GM12872 (cell line): ENCODE data around the gene CD58.
A peak's percentile ranks its signal among the peaks of the same experiment; 100 is the strongest.

Experiments
- TF ChIP-seq, protein P1 (sequence below): IDR thresholded peaks from 3 replicates; pipeline ENCODE4 v1.5.1; 2011; ENCODE audit warnings: low read depth, mild to moderate bottlenecking, low read length, moderate library complexity; ENCODE audit not compliant: insufficient read depth

The CD58 gene

DNA sequence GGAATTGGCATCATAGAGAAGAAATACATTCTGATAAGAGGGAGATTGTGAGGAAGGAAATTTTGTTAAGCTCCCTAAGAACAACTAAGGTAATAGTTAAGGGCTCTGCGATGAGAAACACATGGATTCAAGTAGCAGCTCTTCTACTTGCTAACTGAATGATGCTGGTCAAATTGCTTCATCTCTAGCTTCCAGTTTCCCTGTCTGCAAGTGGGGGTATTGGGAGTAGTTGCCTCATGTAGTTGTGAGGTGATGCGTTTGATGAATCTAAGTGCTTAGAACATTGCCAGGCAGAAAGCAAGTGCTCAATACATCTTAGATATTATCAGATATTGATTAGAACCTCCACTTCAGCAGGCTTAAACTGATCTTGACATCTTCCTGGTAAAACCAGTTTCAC, 84.8 kb downstream of the CD58 start:
- TF ChIP-seq, protein P1, sequence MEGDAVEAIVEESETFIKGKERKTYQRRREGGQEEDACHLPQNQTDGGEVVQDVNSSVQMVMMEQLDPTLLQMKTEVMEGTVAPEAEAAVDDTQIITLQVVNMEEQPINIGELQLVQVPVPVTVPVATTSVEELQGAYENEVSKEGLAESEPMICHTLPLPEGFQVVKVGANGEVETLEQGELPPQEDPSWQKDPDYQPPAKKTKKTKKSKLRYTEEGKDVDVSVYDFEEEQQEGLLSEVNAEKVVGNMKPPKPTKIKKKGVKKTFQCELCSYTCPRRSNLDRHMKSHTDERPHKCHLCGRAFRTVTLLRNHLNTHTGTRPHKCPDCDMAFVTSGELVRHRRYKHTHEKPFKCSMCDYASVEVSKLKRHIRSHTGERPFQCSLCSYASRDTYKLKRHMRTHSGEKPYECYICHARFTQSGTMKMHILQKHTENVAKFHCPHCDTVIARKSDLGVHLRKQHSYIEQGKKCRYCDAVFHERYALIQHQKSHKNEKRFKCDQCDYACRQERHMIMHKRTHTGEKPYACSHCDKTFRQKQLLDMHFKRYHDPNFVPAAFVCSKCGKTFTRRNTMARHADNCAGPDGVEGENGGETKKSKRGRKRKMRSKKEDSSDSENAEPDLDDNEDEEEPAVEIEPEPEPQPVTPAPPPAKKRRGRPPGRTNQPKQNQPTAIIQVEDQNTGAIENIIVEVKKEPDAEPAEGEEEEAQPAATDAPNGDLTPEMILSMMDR: no peak

DNA sequence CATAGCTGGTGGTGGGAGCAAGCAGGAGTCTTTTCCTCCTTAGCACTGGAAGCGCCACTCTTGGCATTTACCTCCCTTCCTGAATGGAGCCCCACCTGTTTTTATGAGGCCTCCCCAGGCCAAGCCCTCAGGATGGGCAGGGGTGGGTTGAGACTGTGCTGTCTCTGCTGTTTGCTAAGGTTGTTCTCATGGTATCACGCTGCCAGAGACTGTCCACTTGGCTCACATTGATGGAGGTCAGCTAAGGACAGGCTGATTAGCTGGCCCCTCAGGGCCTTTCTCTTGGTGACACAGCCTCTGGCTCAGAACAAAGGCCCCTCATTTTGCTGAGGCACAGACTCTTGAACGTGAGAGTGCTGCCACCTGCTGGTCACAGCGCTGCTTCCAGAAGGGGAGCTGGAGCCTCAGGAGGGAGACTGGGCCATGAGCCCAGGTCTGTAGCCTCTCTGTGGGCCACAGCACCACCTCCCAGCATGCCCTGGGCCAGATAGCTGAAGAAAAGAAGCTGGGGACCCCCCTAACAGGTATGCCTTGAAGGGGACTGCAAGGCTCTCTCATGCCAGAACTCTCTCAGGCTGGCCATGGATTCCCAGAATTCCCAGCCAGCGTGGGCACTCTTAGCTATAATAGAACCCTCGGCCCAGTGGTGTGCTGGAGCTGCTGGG, 85.6 kb downstream of the CD58 start:
- TF ChIP-seq, protein P1: peak; percentile 90

DNA sequence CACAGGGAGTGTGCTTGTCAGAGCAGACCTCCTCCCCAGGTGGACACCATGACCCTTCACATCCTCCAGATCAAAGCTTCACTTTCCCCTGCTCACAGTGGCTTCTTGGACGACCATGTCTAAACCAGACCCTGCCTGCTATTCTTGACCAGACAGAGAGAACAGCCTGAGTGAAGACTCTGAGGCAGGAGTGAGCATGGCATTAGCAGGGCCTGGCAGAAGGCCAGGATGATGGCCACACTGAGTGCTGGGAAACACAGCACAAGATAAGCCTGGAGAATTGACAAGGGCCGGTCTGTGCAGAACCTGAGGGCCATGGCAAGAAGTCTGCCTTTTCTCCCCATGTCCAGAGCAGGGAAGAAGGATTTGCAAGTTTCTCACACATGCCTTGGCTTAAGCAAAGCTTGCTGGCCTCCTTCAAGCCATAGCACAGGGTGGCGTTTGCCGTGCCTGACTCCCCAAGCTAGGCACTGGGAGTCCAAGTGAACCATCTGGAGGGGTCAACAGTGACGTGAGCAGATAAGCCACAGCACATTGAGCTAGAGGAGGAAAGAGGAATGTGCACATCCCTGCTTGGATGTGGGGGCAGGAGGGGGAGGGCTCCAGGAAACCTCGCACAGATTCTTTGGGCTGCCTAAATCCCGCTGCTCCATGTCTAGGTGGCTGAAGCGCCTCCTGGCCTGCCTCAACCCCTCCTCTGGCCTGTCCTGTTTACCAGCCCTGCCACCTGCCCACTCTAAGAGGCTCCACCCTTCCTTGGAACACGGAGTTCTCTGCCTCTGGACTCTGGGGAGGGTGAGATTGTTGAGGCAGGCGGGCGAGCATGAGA, 87.1 kb downstream of the CD58 start:
- TF ChIP-seq, protein P1: no peak

DNA sequence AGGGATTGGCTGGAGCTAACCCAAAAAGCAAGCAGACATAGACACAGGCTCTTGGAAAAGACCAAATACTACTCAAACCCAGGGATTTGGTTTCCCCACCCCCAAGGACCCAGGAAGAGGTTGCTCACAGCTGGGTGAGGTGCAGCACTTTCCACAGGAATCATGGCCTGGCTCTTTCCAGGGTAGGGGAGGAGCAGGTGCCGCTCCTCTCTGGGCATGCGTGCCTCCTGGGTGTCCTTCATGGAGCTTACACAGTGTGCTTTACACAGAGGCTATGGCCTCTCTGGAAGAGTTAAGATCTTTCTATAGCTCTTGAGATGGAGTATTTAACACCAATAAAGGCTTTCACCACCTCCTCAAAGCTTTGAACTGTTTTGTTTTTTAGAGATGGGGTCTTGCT, 88.3 kb downstream of the CD58 start:
- TF ChIP-seq, protein P1: no peak

DNA sequence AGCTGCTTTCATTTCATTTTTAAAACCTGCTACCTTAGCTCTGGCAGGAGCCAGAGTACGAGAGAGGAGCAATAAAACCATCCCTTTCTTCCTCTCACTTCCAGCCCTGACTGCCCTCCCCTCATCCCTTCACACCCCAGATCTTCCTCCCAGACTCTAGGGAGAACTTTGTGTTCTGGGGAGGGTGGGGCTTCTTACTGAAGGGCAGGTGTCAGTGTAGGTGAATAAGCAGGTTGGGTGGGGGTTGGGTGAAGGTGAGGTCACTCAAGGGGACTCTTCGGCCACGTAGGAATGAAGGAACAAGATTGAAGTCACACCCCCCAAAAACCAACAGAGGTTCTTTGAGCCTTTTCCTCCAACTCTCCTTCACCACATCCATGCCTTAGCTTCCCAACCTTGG, 88.9 kb downstream of the CD58 start:
- TF ChIP-seq, protein P1: no peak

DNA sequence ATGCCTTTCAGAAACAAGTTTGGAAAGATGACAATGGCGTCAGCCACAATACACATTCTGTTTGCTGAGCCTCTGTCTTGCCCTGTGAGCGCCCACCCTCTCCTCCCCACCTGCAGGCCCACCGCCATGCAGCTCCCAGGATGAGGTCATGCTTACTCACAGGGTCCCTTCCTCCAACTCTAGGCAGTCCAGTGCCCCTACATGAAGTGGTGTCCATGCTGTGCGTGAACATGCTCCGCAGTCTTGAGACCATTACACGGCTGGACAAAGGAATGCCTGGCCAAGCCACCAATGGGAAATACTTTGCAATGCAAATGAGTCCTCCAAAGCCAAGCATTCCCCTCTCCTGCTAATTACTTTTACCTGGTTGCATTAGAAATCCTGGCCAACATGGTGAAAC, 92.2 kb downstream of the CD58 start:
- TF ChIP-seq, protein P1: no peak

DNA sequence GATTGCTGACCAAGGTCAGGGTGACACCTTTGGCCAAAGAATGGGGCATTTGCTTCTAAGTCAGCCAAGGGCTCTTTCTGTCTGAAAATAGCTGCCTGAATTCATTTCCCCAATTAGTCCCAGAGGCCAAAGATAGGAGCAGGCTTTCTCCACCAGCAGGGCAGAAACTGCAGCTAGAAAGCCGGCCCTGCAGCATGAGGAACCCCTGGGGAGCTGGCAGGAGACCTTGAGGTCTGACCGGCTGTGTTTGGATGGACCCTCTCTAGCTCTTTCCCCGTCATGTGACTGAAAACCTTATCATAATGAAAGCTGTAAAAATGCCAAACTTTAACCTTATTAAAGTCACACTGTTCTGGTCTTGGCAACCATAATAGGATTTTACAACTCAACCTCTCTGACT, 93.4 kb downstream of the CD58 start:
- TF ChIP-seq, protein P1: no peak
